Tibial nerve (tissue), 4 donors: ENCODE results near the gene CSNK1D. TPM values are rescaled to one million over a fixed set of nuclear protein-coding genes. Genes with fewer than 3 reads are reported as not detected.

Experiments
- DNase-seq, 2 donors: peaks; one replicate each; pipeline ENCODE4 v3.0.0-alpha.2; 2019; ENCODE audit warnings: low spot score in 2 of 2
- H3K27ac ChIP-seq, 4 donors: fragments of 200-600 bp; sonication (generic) in 3 of 4; one replicate each; pipeline ENCODE4 v1.5.1; 2017 to 2019; ENCODE audit warnings: mild to moderate bottlenecking in 1 of 4
- H3K27me3 ChIP-seq, 2 donors: fragments of 200-600 bp; sonication (generic) in 1 of 2; one replicate each; pipeline versions ENCODE4 v1.5.1 to v1.6.0; 2017 to 2019
- H3K36me3 ChIP-seq, 3 donors: fragments of 200-600 bp; sonication (generic); one replicate each; pipeline ENCODE4 v1.5.1; 2018 to 2019
- H3K4me1 ChIP-seq, 4 donors: fragments of 200-600 bp; sonication (generic) in 3 of 4; one replicate each; pipeline ENCODE4 v1.5.1; 2017 to 2019
- H3K4me3 ChIP-seq, 4 donors: fragments of 200-600 bp; sonication (generic) in 3 of 4; one replicate each; pipeline ENCODE4 v1.5.1; 2017 to 2019; ENCODE audit warnings: mild to moderate bottlenecking in 1 of 4, moderate library complexity in 1 of 4
- H3K9me3 ChIP-seq, 4 donors: fragments of 200-600 bp; sonication (generic) in 3 of 4; one replicate each; pipeline ENCODE4 v1.5.1; 2017 to 2019
- EP300 ChIP-seq, 2 donors: sonication (generic); formaldehyde crosslinking; IDR thresholded peaks; one replicate each; pipeline ENCODE4 v1.6.1; 2017; ENCODE audit warnings: antibody characterized with exemption in 2 of 2, mild to moderate bottlenecking in 1 of 2
- POLR2A ChIP-seq, 2 donors: fragments of 450-650 bp; IDR thresholded peaks; one replicate each; pipeline ENCODE4 v1.6.1; 2017; ENCODE audit warnings: antibody characterized with exemption in 2 of 2, mild to moderate bottlenecking in 2 of 2, moderate library complexity in 2 of 2
- WGBS, 2 donors: methylation state at CpG; one replicate each; pipeline ENCODE4 v1.1.5; 2018; 5-methylcytosine and 5-hydroxymethylcytosine counted together
- total RNA-seq, 4 donors: library from RNA; depleted of rRNA; stranded (reverse); fragments of >200 nt; gene quantifications; one replicate each; pipeline ENCODE4 v1.1.0, GENCODE V29; 2016
- TF ChIP-seq, protein P1 (sequence below), 5 experiments: fragments of 200-600 bp in 3 of 5; fragments of 450-650 bp in 2 of 5; sonication (generic) in 3 of 5; IDR thresholded peaks; one replicate each; pipeline ENCODE4 v1.5.1; 2016 to 2019; ENCODE audit warnings: antibody characterized with exemption in 5 of 5, mild to moderate bottlenecking in 3 of 5, moderate library complexity in 2 of 5

Gene CSNK1D
- total RNA-seq, 4 donors from 2014 or later: 93.9 to 160 (median 124) TPM

GRCh38 chr17:82231562-82232321 is 41.8 kb downstream of the CSNK1D start:
- peaks cover 0 to 79% (median 47%) of the 10 kb centered on the region in 4 donors for H3K4me1 ChIP-seq
- WGBS, 2 donors: 8 to 13% methylated on average over 5 to 17 of the region's 42 CpGs
- TF ChIP-seq EP300 (IDR thresholded peaks at IDR 0.05) (peak in 1 of 2 donors; percentile 62), POLR2A (IDR thresholded peaks at IDR 0.05) (peak in 1 of 2 donors; percentile 27)
- TF ChIP-seq, protein P1, sequence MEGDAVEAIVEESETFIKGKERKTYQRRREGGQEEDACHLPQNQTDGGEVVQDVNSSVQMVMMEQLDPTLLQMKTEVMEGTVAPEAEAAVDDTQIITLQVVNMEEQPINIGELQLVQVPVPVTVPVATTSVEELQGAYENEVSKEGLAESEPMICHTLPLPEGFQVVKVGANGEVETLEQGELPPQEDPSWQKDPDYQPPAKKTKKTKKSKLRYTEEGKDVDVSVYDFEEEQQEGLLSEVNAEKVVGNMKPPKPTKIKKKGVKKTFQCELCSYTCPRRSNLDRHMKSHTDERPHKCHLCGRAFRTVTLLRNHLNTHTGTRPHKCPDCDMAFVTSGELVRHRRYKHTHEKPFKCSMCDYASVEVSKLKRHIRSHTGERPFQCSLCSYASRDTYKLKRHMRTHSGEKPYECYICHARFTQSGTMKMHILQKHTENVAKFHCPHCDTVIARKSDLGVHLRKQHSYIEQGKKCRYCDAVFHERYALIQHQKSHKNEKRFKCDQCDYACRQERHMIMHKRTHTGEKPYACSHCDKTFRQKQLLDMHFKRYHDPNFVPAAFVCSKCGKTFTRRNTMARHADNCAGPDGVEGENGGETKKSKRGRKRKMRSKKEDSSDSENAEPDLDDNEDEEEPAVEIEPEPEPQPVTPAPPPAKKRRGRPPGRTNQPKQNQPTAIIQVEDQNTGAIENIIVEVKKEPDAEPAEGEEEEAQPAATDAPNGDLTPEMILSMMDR (IDR thresholded peaks at IDR 0.05): no peak
- peak; percentile 44 to 61 for DNase-seq
- H3K27ac ChIP-seq: peak overlapping the region; percentile 68 to 95 (median 90)
- no peaks in the 10 kb centered on the region for H3K36me3 ChIP-seq
- no peaks in the 10 kb centered on the region for H3K9me3 ChIP-seq
- peak overlapping the region; percentile 52 to 73 (median 68) for H3K4me3 ChIP-seq
- peaks cover 0 to 14% of the 10 kb centered on the region in 2 donors for H3K27me3 ChIP-seq

DNA sequence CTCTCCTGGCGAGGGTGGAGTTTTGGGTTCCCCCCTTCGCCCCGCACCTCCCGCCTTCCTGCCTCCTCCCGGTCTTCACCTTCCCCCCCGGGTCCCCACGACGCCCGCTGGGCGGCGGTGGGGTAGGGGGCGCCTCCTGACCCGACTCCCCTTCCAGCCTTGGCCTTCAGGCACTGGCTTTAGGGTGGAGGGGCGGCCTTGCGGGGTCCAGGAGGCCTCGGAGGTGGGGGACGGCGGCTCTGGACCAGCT is 42.3 kb downstream of the CSNK1D start:
- no peak for TF ChIP-seq POLR2A (IDR thresholded peaks at IDR 0.05)
- TF ChIP-seq, protein P1 (IDR thresholded peaks at IDR 0.05): no peak
- TF ChIP-seq EP300 (IDR thresholded peaks at IDR 0.05): no peak

DNA sequence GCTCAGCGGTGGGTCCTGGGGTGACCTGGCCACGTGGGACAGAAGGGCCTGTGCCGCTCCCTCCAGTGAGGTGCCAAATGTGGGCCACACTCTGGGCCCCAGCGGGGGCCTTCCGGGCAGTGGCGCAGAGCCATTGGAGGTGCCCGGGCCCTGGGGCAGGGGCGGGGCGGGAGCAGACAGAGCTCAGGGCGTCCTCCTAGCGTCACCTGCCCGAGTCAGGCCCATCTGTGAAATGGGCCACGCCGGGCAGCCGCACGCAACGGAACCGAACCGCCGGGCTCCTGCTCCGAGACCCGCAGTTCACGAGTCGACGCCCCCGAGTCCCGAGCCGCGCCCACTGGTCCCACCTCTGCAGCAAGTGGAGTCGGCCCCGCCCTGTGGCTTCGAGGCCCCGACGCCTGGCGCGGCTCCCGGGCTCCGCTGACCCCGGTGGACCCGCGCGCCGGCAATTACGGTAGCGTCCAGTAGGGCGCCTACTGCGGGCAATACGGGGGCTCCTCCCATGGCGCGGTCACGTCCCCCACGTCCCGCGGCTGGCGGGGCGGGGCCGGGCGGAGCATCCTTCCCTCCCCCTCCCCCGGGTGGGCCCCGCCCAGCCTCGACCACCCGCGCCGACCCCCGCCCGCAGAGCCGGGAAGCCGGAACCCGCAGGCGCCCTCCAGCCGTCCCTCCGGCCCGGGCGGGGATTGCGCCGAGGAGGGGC is 42.7 kb downstream of the CSNK1D start:
- Histone ChIP-seq H3K36me3 (no peaks in the 10 kb centered on the region), H3K27me3 (peaks cover 0 to 14% of the 10 kb centered on the region in 2 donors), H3K4me1 (peaks cover 0 to 69% (median 37%) of the 10 kb centered on the region in 4 donors), H3K9me3 (no peaks in the 10 kb centered on the region), H3K4me3 (peak overlapping the region; percentile 52 to 73 (median 68)), H3K27ac (peak overlapping the region; percentile 68 to 95 (median 90))
- WGBS, 2 donors: 0 to 12% methylated on average over 5 to 51 of the region's 76 CpGs
- DNase-seq: peak; percentile 71 to 78
- TF ChIP-seq POLR2A (IDR thresholded peaks at IDR 0.05): no peak
- TF ChIP-seq, protein P1 (IDR thresholded peaks at IDR 0.05): peak; percentile 50 to 90 (median 70)
- TF ChIP-seq EP300 (IDR thresholded peaks at IDR 0.05): no peak

More for the DNA sequence above, 42.3 kb downstream of the CSNK1D start:
- peaks cover 0 to 14% of the 10 kb centered on the region in 2 donors for H3K27me3 ChIP-seq
- no peak for DNase-seq
- H3K27ac ChIP-seq: peak overlapping the region; percentile 68 to 95 (median 90)
- peaks cover 0 to 74% (median 42%) of the 10 kb centered on the region in 4 donors for H3K4me1 ChIP-seq
- H3K36me3 ChIP-seq: no peaks in the 10 kb centered on the region
- no peaks in the 10 kb centered on the region for H3K9me3 ChIP-seq
- WGBS, 2 donors: 0 to 2% methylated on average over 12 to 13 of the region's 18 CpGs
- peak overlapping the region; percentile 52 to 73 (median 68) for H3K4me3 ChIP-seq

GRCh38 chr17:82229698-82230608 is 43.5 kb downstream of the CSNK1D start:
- TF ChIP-seq POLR2A (IDR thresholded peaks at IDR 0.05) (no peak), EP300 (IDR thresholded peaks at IDR 0.05) (no peak)
- TF ChIP-seq, protein P1 (IDR thresholded peaks at IDR 0.05): no peak
- H3K9me3 ChIP-seq: no peaks in the 10 kb centered on the region
- H3K27ac ChIP-seq: peak overlapping the region; percentile 69 to 95 (median 90)
- no peak for DNase-seq
- H3K36me3 ChIP-seq: no peaks in the 10 kb centered on the region
- H3K4me3 ChIP-seq: peak overlapping the region; percentile 34 to 73 (median 68)
- H3K27me3 ChIP-seq: peaks cover 0 to 14% of the 10 kb centered on the region in 2 donors
- H3K4me1 ChIP-seq: peaks cover 0 to 61% (median 30%) of the 10 kb centered on the region in 4 donors
- whole genome bisulfite sequencing, 2 donors: 49 to 65% methylated on average over 19 of the region's 28 CpGs
